Ureter (tissue), 1 donor: ENCODE data around the gene CCDC91. TPM values are rescaled to one million over a fixed set of nuclear protein-coding genes. Genes with fewer than 3 reads are reported as not detected.

Experiments
- DNase-seq: peaks from one replicate; pipeline ENCODE4 v3.0.0-alpha.2; 2020; ENCODE audit warnings: low spot score
- total RNA-seq: library from RNA; stranded (reverse); gene quantifications from one replicate; pipeline ENCODE4 v1.2.4, GENCODE V29; 2023
- donor health status: DM: yes; HTN: yes; CAD: no.

Gene CCDC91
- total RNA-seq, 1 donor from 2014 or later = 33.5 TPM

- no peak for DNase-seq
Measured at GRCh38 chr12:28582672-28583376, 392.6 kb downstream of the CCDC91 start.

GRCh38 chr12:28583701-28584261 is 393.5 kb downstream of the CCDC91 start:
- no peak for DNase-seq

DNA sequence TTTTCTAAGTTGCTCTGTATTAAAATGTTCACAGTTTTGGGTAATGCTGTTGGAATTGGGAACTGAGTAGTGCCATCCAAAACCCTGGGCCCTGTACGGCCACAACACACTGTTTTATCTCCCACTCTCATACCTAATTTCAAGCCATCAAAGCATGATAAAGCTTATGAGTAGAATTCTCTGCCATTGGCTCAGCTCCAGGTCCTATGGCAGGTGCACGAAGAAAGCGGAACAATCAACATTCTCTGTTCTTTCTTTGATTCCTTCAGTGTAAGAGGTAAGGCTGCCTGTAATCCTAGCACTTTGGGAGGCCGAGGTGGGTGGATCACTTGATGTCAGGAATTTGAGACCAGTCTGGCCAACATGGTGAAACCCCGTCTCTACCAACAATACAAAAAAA is 394.9 kb downstream of the CCDC91 start:
- no peak for DNase-seq

- no peak for DNase-seq
Measured at GRCh38 chr12:28586481-28586880, 396.2 kb downstream of the CCDC91 start.

DNA sequence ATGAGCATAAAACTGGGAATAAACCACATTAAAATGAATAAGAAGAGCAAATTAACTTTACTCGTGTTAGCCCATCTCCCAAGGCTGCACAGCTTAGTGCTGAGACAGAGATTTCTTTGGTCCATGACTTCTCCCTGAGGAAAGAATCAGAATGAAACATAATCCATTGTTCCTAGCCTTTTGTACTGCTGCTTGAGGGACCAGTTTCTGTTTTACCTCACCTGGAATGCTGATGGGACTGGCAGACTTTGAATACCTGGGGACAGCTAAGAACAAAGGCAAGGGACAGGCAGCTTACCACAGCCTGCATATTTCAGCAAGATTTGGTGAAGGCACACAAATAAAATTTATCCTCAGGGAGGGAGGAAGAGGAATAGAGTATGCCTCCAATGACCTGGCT is 401.6 kb downstream of the CCDC91 start:
- no peak for DNase-seq

Other genes with a start within 250 kb of the CCDC91 start
- gene PTHLH, start 217.7 kb upstream of the CCDC91 start, total RNA-seq = 0.86 TPM